GM12892 (cell line): Measurements from ENCODE around the gene ROPN1L.

Source experiments
- POLR2A ChIP-seq: IDR thresholded peaks from 2 replicates; pipeline ENCODE4 v1.6.1; 2011; ENCODE audit warnings: low read depth, low read length, control low read depth
- POLR2AphosphoS5 ChIP-seq: IDR thresholded peaks from 2 replicates; pipeline ENCODE4 v1.6.1; 2011; ENCODE audit warnings: low read depth, low read length, control low read depth

GRCh38 chr5:10511741-10512640 is 70.3 kb downstream of the ROPN1L start:
- TF ChIP-seq POLR2A (no peak), POLR2AphosphoS5 (no peak)
